Transverse colon (tissue), 4 donors: Measurements from ENCODE around the gene ADGRB2. TPM values are rescaled to one million over a fixed set of nuclear protein-coding genes. Genes with fewer than 3 reads are reported as not detected.

Source experiments
- DNase-seq: peaks from one replicate; pipeline ENCODE4 v3.0.0-alpha.2; 2019
- H3K27ac ChIP-seq, 4 donors: fragments of 200-600 bp; sonication (generic); 2 replicates each; pipeline ENCODE4 v1.5.1; 2016 to 2018; ENCODE audit warnings: inconsistent platforms in 4 of 4
- H3K27me3 ChIP-seq: fragments of 200-600 bp; sonication (generic); 2 replicates; pipeline ENCODE4 v1.5.1; 2017; ENCODE audit warnings: inconsistent platforms
- H3K36me3 ChIP-seq, 4 donors: fragments of 200-600 bp; sonication (generic); 2 replicates each; pipeline ENCODE4 v1.5.1; 2017 to 2019; ENCODE audit warnings: inconsistent platforms in 4 of 4
- H3K4me1 ChIP-seq, 4 donors: fragments of 200-600 bp; sonication (generic); 2 replicates each; pipeline ENCODE4 v1.5.1; 2017 to 2020; ENCODE audit warnings: inconsistent platforms in 4 of 4
- H3K4me3 ChIP-seq, 4 donors: fragments of 200-600 bp; sonication (generic); 1 replicate in 1 of 4; 2 replicates in 3 of 4; pipeline versions ENCODE4 v1.5.1 to v1.6.1; 2017 to 2019; ENCODE audit warnings: inconsistent platforms in 4 of 4
- H3K9me3 ChIP-seq, 2 donors: fragments of 200-600 bp; sonication (generic); 2 replicates each; pipeline ENCODE4 v1.5.1; 2017 to 2019; ENCODE audit warnings: inconsistent platforms in 2 of 2
- EP300 ChIP-seq: sonication (generic); formaldehyde crosslinking; IDR thresholded peaks from one replicate; pipeline ENCODE4 v1.6.1; 2017; ENCODE audit warnings: antibody characterized with exemption, low read depth
- POLR2A ChIP-seq: fragments of 450-650 bp; IDR thresholded peaks from one replicate; pipeline ENCODE4 v1.6.1; 2016; ENCODE audit warnings: antibody characterized with exemption, mild to moderate bottlenecking, moderate library complexity
- POLR2AphosphoS5 ChIP-seq, 3 donors: sonication (generic); formaldehyde crosslinking; IDR thresholded peaks; one replicate each; pipeline ENCODE4 v1.6.1; 2016; ENCODE audit warnings: antibody characterized with exemption in 3 of 3
- WGBS, 2 donors: methylation state at CpG; one replicate each; pipeline ENCODE4 v1.1.5; 2018; ENCODE audit warnings: low coverage in 1 of 2; 5-methylcytosine and 5-hydroxymethylcytosine counted together
- in situ Hi-C, 4 donors: fragments of 200-750 bp; cut with MboI; loops; one replicate each; pipeline versions ENCODE4 v1.15.0 to v1.15.1; 2017; ENCODE audit warnings: low sequenced_read_pairs in 3 of 4, low pct_ligation_motif_present in 1 of 4, low pct_unique_long_range_greater_than_20kb in 1 of 4
- intact Hi-C: fragments of 100-400 bp; cut with DNase I; formaldehyde crosslinking; loops from one replicate; pipeline ENCODE4 v1.15.1; 2023; ENCODE audit warnings: low total_unique reads
- total RNA-seq, 4 donors: library from RNA; depleted of rRNA; stranded (reverse); fragments of >200 nt; gene quantifications; one replicate each; pipeline ENCODE4 v1.1.0, GENCODE V29; 2016
- TF ChIP-seq, protein P1 (sequence below), 5 experiments: fragments of 200-600 bp in 3 of 5; fragments of 450-650 bp in 2 of 5; sonication (generic) in 3 of 5; IDR thresholded peaks; 1 replicate in 2 of 5; 2 replicates in 3 of 5; pipeline ENCODE4 v1.5.1; 2016 to 2017; ENCODE audit warnings: antibody characterized with exemption in 5 of 5, inconsistent platforms in 3 of 5, mild to moderate bottlenecking in 2 of 5, moderate library complexity in 1 of 5

ADGRB2 gene
- total RNA-seq, 4 donors from 2014 or later, result 0.55 to 4.2 (median 1.1) TPM; not detected in 1

GRCh38 chr1:31787261-31787660 is 23.1 kb upstream of the ADGRB2 start:
- in situ Hi-C loops (loop anchor here (5.0 to 25.0 kb wide), 3 partner anchors 122 to 125 kb away; no protein-coding TSS in a partner anchor), intact Hi-C loops (loop anchor here (10.0 kb wide), 1 partner anchor 222 kb away; no protein-coding TSS in a partner anchor)
- no peak for DNase-seq
- Histone ChIP-seq H3K27me3 (no peaks in the 10 kb centered on the region), H3K36me3 (no peaks in the 10 kb centered on the region), H3K9me3 (no peaks in the 10 kb centered on the region), H3K27ac (peak overlapping the region in 2 of 4 donors; percentile 87 to 90), H3K4me3 (no peak overlapping the region), H3K4me1 (peaks cover 0 to 15% (median 6%) of the 10 kb centered on the region in 4 donors)
- TF ChIP-seq POLR2A (no peak), POLR2AphosphoS5 (IDR thresholded peaks at IDR 0.05) (no peak), EP300 (no peak)
- TF ChIP-seq, protein P1, sequence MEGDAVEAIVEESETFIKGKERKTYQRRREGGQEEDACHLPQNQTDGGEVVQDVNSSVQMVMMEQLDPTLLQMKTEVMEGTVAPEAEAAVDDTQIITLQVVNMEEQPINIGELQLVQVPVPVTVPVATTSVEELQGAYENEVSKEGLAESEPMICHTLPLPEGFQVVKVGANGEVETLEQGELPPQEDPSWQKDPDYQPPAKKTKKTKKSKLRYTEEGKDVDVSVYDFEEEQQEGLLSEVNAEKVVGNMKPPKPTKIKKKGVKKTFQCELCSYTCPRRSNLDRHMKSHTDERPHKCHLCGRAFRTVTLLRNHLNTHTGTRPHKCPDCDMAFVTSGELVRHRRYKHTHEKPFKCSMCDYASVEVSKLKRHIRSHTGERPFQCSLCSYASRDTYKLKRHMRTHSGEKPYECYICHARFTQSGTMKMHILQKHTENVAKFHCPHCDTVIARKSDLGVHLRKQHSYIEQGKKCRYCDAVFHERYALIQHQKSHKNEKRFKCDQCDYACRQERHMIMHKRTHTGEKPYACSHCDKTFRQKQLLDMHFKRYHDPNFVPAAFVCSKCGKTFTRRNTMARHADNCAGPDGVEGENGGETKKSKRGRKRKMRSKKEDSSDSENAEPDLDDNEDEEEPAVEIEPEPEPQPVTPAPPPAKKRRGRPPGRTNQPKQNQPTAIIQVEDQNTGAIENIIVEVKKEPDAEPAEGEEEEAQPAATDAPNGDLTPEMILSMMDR (IDR thresholded peaks at IDR 0.05), result no peak
- 50 to 92% methylated on average over 1 to 3 of the region's 3 CpGs for WGBS, 2 donors

DNA sequence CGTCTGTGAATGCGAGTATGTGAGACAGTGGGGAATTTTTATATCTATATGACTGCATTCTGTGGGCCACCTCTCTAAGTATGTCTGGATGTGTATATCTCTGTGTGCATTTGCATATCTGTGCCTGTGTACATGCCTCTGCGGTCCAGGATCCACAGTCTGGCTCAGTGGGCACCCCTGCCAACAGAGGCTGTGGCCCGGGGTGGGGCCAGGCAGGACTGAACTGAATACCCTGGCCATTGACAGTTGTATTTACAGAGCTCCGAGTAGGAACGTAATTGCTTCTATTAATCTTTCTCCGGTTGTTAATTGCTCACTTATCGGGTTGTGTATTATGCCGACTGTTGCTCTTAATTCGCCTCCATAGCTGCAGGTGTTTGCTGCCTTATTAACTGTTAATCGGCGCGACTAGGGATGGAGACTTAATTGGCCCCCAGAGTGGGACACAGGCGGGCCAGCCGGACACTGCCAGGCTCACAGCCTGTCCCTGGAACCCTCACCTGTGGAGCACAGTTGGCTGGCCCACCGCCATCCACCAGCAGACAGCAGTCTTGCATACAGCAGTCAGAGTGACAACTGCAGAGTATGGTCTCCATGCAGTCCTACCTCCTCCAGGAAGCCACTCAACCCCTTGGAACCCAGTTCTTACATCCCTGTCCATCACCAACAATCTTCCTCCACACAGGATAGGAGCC is 22.4 kb upstream of the ADGRB2 start:
- in situ Hi-C loops, result loop anchor here (5.0 to 25.0 kb wide), 3 partner anchors 122 to 124 kb away; no protein-coding TSS in a partner anchor
- Histone ChIP-seq H3K9me3 (no peaks in the 10 kb centered on the region), H3K36me3 (no peaks in the 10 kb centered on the region), H3K27me3 (no peaks in the 10 kb centered on the region), H3K4me1 (peaks cover 0 to 15% (median 6%) of the 10 kb centered on the region in 4 donors), H3K4me3 (no peak overlapping the region), H3K27ac (no peak overlapping the region)
- no peak for DNase-seq
- TF ChIP-seq POLR2AphosphoS5 (IDR thresholded peaks at IDR 0.05), result no peak
- no peak for TF ChIP-seq POLR2A
- TF ChIP-seq, protein P1 (IDR thresholded peaks at IDR 0.05), result no peak
- no peak for TF ChIP-seq EP300
- intact Hi-C loops, result loop anchor here (10.0 kb wide), 1 partner anchor 222 kb away; no protein-coding TSS in a partner anchor
- WGBS, 2 donors, result 73 to 92% methylated on average over 5 to 16 of the region's 16 CpGs

DNA sequence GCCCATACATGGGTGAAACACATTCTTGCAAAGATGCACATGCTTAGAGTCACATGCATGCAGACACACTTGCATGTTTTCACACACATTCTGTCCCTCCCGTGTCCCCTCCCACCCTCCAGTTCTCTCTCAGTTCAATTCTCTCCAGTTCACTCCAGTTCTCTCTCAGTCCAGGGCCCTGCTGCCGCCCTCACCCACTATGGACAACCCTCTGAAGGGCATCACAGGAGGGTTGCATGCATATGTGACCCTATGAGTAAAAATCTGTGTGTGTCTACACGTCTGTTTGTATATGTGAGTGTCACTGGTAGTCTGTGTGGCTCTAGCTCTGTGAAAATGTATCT is 21.8 kb upstream of the ADGRB2 start:
- no peaks in the 10 kb centered on the region for H3K9me3 ChIP-seq
- H3K27ac ChIP-seq, result no peak overlapping the region
- H3K4me1 ChIP-seq, result peaks cover 0 to 15% (median 6%) of the 10 kb centered on the region in 4 donors
- TF ChIP-seq EP300 (no peak), POLR2A (no peak)
- TF ChIP-seq, protein P1 (IDR thresholded peaks at IDR 0.05), result no peak
- WGBS, 2 donors, result 20 to 85% methylated on average over 1 to 3 of the region's 3 CpGs
- in situ Hi-C loops, result loop anchor here (5.0 to 25.0 kb wide), 3 partner anchors 121 to 124 kb away; no protein-coding TSS in a partner anchor
- no peak overlapping the region for H3K4me3 ChIP-seq
- H3K36me3 ChIP-seq, result no peaks in the 10 kb centered on the region
- no peak for DNase-seq
- H3K27me3 ChIP-seq, result no peaks in the 10 kb centered on the region
- intact Hi-C loops, result loop anchor here (10.0 kb wide), 1 partner anchor 221 kb away; no protein-coding TSS in a partner anchor

- WGBS, 2 donors, result 74% methylated on average over 20 of the region's 20 CpGs; no CpG with 5 or more reads in 1 of the 2 donors
- no peaks in the 10 kb centered on the region for H3K9me3 ChIP-seq
- no peaks in the 10 kb centered on the region for H3K27me3 ChIP-seq
- no peak overlapping the region for H3K27ac ChIP-seq
- H3K4me3 ChIP-seq, result no peak overlapping the region
- TF ChIP-seq, protein P1 (IDR thresholded peaks at IDR 0.05), result no peak
- no peak for TF ChIP-seq POLR2AphosphoS5 (IDR thresholded peaks at IDR 0.05)
- TF ChIP-seq POLR2A, result no peak
- no peak for TF ChIP-seq EP300
- in situ Hi-C loops, result loop anchor here (5.0 to 25.0 kb wide), 3 partner anchors 120 to 123 kb away; no protein-coding TSS in a partner anchor
- H3K4me1 ChIP-seq, result peaks cover 0 to 15% (median 6%) of the 10 kb centered on the region in 4 donors
- no peak for DNase-seq
- intact Hi-C loops, result loop anchor here (10.0 kb wide), 1 partner anchor 220 kb away; no protein-coding TSS in a partner anchor
- H3K36me3 ChIP-seq, result no peaks in the 10 kb centered on the region
These were observed 21.1 kb upstream of the ADGRB2 start for GRCh38 chr1:31785020-31785946.
